ENCODE results near the gene ARFGAP1. TPM values are rescaled to one million over a fixed set of nuclear protein-coding genes. Genes with fewer than 3 reads are reported as not detected.

Gene ARFGAP1
- total RNA-seq, 1 donor from 2014 or later: 44.7 TPM

DNA sequence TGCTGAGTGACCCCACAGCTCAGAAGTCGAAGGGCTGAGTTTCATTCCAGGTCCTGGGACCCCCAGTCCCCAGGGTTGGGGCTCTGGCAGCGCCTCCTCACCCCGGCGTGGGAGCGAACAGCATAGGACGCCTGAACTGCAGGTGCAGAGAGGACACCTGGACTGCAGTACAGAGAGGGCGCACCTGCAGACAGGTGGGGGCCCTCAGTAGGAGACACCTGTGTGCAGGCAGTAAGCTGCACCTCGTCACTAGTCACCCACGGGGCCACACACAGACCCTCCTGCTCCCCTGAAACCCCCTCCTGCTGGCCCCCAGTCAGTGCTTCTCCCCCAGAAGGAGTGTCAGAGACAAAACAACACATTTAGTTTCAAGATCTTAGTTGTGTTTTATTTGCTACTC is 9.8 kb upstream of the ARFGAP1 start:
- Histone ChIP-seq H3K4me3 (no peak overlapping the region), H3K36me3 (no peaks in the 10 kb centered on the region), H3K27ac (no peak overlapping the region), H3K9me3 (no peaks in the 10 kb centered on the region), H3K27me3 (no peaks in the 10 kb centered on the region), H3K4me1 (peaks cover 10% of the 10 kb centered on the region)
- TF ChIP-seq, protein P1, sequence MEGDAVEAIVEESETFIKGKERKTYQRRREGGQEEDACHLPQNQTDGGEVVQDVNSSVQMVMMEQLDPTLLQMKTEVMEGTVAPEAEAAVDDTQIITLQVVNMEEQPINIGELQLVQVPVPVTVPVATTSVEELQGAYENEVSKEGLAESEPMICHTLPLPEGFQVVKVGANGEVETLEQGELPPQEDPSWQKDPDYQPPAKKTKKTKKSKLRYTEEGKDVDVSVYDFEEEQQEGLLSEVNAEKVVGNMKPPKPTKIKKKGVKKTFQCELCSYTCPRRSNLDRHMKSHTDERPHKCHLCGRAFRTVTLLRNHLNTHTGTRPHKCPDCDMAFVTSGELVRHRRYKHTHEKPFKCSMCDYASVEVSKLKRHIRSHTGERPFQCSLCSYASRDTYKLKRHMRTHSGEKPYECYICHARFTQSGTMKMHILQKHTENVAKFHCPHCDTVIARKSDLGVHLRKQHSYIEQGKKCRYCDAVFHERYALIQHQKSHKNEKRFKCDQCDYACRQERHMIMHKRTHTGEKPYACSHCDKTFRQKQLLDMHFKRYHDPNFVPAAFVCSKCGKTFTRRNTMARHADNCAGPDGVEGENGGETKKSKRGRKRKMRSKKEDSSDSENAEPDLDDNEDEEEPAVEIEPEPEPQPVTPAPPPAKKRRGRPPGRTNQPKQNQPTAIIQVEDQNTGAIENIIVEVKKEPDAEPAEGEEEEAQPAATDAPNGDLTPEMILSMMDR (IDR thresholded peaks at IDR 0.05): no peak
- TF ChIP-seq POLR2A (IDR thresholded peaks at IDR 0.05): no peak
- TF ChIP-seq POLR2AphosphoS5 (IDR thresholded peaks at IDR 0.05; ENCODE audit: insufficient read depth in 1 of 2, low read depth in 1 of 2): no peak
- DNase-seq (ENCODE audit: extremely low spot score in 2 of 2): no peak
- intact Hi-C loops (cut with DNase I): no loop called here

GRCh38 chr20:63264000-63264399 is 8.6 kb upstream of the ARFGAP1 start:
- Histone ChIP-seq H3K4me3 (no peak overlapping the region), H3K9me3 (no peaks in the 10 kb centered on the region), H3K27ac (no peak overlapping the region), H3K27me3 (no peaks in the 10 kb centered on the region), H3K4me1 (peaks cover 10% of the 10 kb centered on the region), H3K36me3 (no peaks in the 10 kb centered on the region)
- TF ChIP-seq POLR2AphosphoS5 (IDR thresholded peaks at IDR 0.05; ENCODE audit: insufficient read depth in 1 of 2, low read depth in 1 of 2) (no peak), POLR2A (IDR thresholded peaks at IDR 0.05) (no peak)
- TF ChIP-seq, protein P1 (IDR thresholded peaks at IDR 0.05): no peak
- intact Hi-C loops (cut with DNase I): no loop called here
- DNase-seq (ENCODE audit: extremely low spot score in 2 of 2): no peak

- Histone ChIP-seq H3K9me3 (no peaks in the 10 kb centered on the region), H3K36me3 (no peaks in the 10 kb centered on the region), H3K4me3 (no peak overlapping the region), H3K4me1 (peaks cover 10% of the 10 kb centered on the region), H3K27ac (no peak overlapping the region), H3K27me3 (no peaks in the 10 kb centered on the region)
- DNase-seq (ENCODE audit: extremely low spot score in 2 of 2): no peak
- intact Hi-C loops (cut with DNase I): no loop called here
- TF ChIP-seq POLR2AphosphoS5 (IDR thresholded peaks at IDR 0.05; ENCODE audit: insufficient read depth in 1 of 2, low read depth in 1 of 2) (no peak), POLR2A (IDR thresholded peaks at IDR 0.05) (no peak)
- TF ChIP-seq, protein P1 (IDR thresholded peaks at IDR 0.05): no peak
These were observed 8.1 kb upstream of the ARFGAP1 start for GRCh38 chr20:63264519-63264918.

DNA sequence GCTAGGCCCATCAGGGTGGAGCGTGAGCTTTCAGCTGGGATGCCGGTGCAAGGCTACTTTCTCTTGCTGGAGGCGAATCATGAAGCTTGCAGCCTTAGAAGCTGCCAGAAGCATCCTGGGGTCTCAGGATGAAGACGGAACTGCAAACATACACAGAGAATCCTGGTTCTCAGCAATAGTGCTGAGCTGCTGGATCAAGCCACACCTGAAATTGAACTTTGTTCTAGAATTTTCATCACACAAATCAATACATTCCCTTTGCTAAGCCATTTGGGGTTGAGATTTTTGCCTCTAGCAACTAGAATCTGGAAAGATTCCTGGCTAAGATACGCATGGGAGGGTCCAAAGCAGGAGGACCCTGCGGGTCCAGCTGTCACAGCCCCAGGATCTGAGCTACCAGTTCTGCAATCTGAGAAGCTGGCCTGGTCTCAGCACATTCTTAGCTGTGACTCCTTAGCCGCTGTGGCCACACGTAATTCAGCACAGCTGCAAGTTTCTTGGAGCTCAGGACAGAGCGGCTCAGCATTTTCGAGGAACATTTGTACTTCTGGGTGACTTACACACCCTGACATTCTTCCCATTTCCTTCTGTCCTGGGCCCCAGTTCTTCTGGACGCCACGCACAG is 6.6 kb upstream of the ARFGAP1 start:
- H3K27me3 ChIP-seq: no peaks in the 10 kb centered on the region
- intact Hi-C loops (cut with DNase I): no loop called here
- H3K4me3 ChIP-seq: no peak overlapping the region

GRCh38 chr20:63267691-63268090 is 4.9 kb upstream of the ARFGAP1 start:
- intact Hi-C loops (cut with DNase I): no loop called here
- no peak overlapping the region for H3K27ac ChIP-seq
- TF ChIP-seq POLR2AphosphoS5 (IDR thresholded peaks at IDR 0.05; ENCODE audit: insufficient read depth in 1 of 2, low read depth in 1 of 2): no peak
- no peak for TF ChIP-seq POLR2A (IDR thresholded peaks at IDR 0.05)
- TF ChIP-seq, protein P1 (IDR thresholded peaks at IDR 0.05): no peak
- no peaks in the 10 kb centered on the region for H3K9me3 ChIP-seq
- no peaks in the 10 kb centered on the region for H3K27me3 ChIP-seq
- H3K4me3 ChIP-seq: no peak overlapping the region
- DNase-seq (ENCODE audit: extremely low spot score in 2 of 2): no peak
- H3K36me3 ChIP-seq: no peaks in the 10 kb centered on the region
- peaks cover 7% of the 10 kb centered on the region for H3K4me1 ChIP-seq

More for the DNA sequence above, 6.6 kb upstream of the ARFGAP1 start:
- Histone ChIP-seq H3K36me3 (no peaks in the 10 kb centered on the region), H3K9me3 (no peaks in the 10 kb centered on the region), H3K4me1 (peaks cover 2% of the 10 kb centered on the region), H3K27ac (no peak overlapping the region)
- no peak for TF ChIP-seq POLR2AphosphoS5 (IDR thresholded peaks at IDR 0.05; ENCODE audit: insufficient read depth in 1 of 2, low read depth in 1 of 2)
- TF ChIP-seq, protein P1 (IDR thresholded peaks at IDR 0.05): no peak
- no peak for TF ChIP-seq POLR2A (IDR thresholded peaks at IDR 0.05)
- no peak for DNase-seq (ENCODE audit: extremely low spot score in 2 of 2)

Data from vagina (tissue), 2 donors.